Neural crest cell (in vitro differentiated cells): ENCODE measurements around the gene GREB1L. TPM values are rescaled to one million over a fixed set of nuclear protein-coding genes. Genes with fewer than 3 reads are reported as not detected.

Experiments used
- DNase-seq: peaks from one replicate; pipeline ENCODE4 v3.0.0; 2021; ENCODE audit warnings: low read depth, mixed read lengths, low spot score
- H3K27ac Mint-ChIP-seq: one replicate; pipeline ENCODE4 v1.8.0; 2021; ENCODE audit warnings: mild to moderate bottlenecking, mixed read lengths; ENCODE audit not compliant: unreplicated experiment
- H3K27me3 Mint-ChIP-seq: 2 replicates; pipeline ENCODE4 v1.8.0; 2021; ENCODE audit warnings: low read depth, mild to moderate bottlenecking, mixed read lengths
- H3K36me3 Mint-ChIP-seq: 2 replicates; pipeline ENCODE4 v1.8.0; 2021; ENCODE audit warnings: low read depth, mild to moderate bottlenecking, mixed read lengths
- H3K4me1 Mint-ChIP-seq: 2 replicates; pipeline ENCODE4 v1.8.0; 2021; ENCODE audit warnings: mixed read lengths
- H3K4me3 Mint-ChIP-seq: one replicate; pipeline ENCODE4 v1.8.0; 2021; ENCODE audit warnings: mild to moderate bottlenecking, mixed read lengths
- H3K9me3 Mint-ChIP-seq: 2 replicates; pipeline ENCODE4 v1.8.0; 2021; ENCODE audit warnings: mixed read lengths
- CTCF ChIP-seq: fragments of 200-600 bp; sonication (generic); conservative IDR thresholded peaks from 2 replicates; pipeline ENCODE4 v1.5.0; 2021; ENCODE audit warnings: antibody characterized with exemption, mild to moderate bottlenecking
- total RNA-seq: library from RNA; stranded (reverse); gene quantifications from 2 replicates; pipeline ENCODE4 v1.2.1, GENCODE V29; 2021

Gene GREB1L
- total RNA-seq, 1 donor from 2014 or later, result 80.5 TPM

GRCh38 chr18:21383031-21383430, 141.0 kb downstream of the GREB1L start:
- Mint-ChIP-seq H3K4me3 (no peak overlapping the region), H3K27ac (no peak overlapping the region), H3K27me3 (no peaks in the 10 kb centered on the region), H3K36me3 (peaks cover 15% of the 10 kb centered on the region), H3K9me3 (no peaks in the 10 kb centered on the region), H3K4me1 (peaks cover 4% of the 10 kb centered on the region)
- no peak for TF ChIP-seq CTCF
- DNase-seq, result no peak

- Mint-ChIP-seq H3K4me3 (no peak overlapping the region), H3K27ac (no peak overlapping the region), H3K4me1 (peaks cover 5% of the 10 kb centered on the region), H3K36me3 (peaks cover 20% of the 10 kb centered on the region), H3K9me3 (no peaks in the 10 kb centered on the region), H3K27me3 (no peaks in the 10 kb centered on the region)
- DNase-seq, result no peak
- TF ChIP-seq CTCF, result no peak
These were observed 144.7 kb downstream of the GREB1L start for GRCh38 chr18:21386523-21387240.

- Mint-ChIP-seq H3K36me3 (peaks cover 20% of the 10 kb centered on the region), H3K27me3 (no peaks in the 10 kb centered on the region), H3K4me1 (peaks cover 4% of the 10 kb centered on the region), H3K9me3 (no peaks in the 10 kb centered on the region), H3K27ac (no peak overlapping the region), H3K4me3 (no peak overlapping the region)
- no peak for DNase-seq
- TF ChIP-seq CTCF, result no peak
These were observed 145.9 kb downstream of the GREB1L start for GRCh38 chr18:21387886-21388285.

DNA sequence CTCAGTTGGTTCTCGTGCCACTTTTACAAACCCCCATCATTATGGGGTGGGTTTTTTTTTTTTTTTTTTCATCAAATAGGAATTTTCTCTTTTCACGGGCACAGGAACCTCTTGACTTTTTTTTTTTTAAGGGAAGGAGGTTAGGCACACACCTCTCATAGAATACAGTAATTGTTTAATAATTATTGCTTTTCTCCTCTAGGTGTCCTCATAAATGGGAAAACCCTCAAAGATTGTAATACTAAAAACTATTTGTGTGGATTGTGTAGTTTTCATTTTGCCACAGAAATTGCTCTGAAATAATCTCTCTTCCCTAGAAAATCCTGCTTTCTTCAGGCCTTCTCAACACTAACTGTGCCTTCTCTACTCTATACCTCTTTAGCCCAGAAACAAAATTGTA, 147.3 kb downstream of the GREB1L start:
- Mint-ChIP-seq H3K27me3 (no peaks in the 10 kb centered on the region), H3K27ac (no peak overlapping the region), H3K9me3 (no peaks in the 10 kb centered on the region), H3K4me1 (peaks cover 4% of the 10 kb centered on the region), H3K4me3 (no peak overlapping the region), H3K36me3 (peaks cover 20% of the 10 kb centered on the region)
- no peak for DNase-seq
- no peak for TF ChIP-seq CTCF

DNA sequence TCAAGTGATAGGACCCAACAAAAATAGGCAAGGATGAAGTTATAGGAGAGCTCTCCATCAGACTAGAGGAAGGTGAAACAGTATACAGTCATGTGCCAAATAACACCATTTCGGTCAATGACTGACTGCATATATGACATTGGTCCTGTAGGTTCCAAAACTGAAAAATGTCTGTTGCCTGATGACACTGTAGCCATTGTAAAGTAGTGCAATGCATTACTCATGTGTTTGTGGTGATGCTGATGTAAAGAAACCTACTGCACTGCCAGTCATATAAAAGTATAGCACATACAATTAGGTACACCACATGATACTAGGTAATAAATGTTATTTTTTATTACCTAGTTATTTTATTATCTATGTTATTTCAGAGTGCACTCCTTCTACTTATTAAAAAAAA, 147.9 kb downstream of the GREB1L start:
- no peak for TF ChIP-seq CTCF
- no peaks in the 10 kb centered on the region for H3K9me3 Mint-ChIP-seq
- no peaks in the 10 kb centered on the region for H3K27me3 Mint-ChIP-seq
- peaks cover 20% of the 10 kb centered on the region for H3K36me3 Mint-ChIP-seq
- DNase-seq, result no peak
- H3K4me3 Mint-ChIP-seq, result no peak overlapping the region
- no peak overlapping the region for H3K27ac Mint-ChIP-seq
- H3K4me1 Mint-ChIP-seq, result peaks cover 4% of the 10 kb centered on the region
